GM19372 (cell line): ENCODE data around the gene COQ4.

Source experiments
- ATAC-seq: cut with Tn5 transposase; IDR thresholded peaks from one replicate; pipeline ENCODE4 v1.9.1; 2021; ENCODE audit warnings: mild to moderate bottlenecking, low read depth, moderate library complexity; ENCODE audit not compliant: unreplicated experiment

COQ4 gene

DNA sequence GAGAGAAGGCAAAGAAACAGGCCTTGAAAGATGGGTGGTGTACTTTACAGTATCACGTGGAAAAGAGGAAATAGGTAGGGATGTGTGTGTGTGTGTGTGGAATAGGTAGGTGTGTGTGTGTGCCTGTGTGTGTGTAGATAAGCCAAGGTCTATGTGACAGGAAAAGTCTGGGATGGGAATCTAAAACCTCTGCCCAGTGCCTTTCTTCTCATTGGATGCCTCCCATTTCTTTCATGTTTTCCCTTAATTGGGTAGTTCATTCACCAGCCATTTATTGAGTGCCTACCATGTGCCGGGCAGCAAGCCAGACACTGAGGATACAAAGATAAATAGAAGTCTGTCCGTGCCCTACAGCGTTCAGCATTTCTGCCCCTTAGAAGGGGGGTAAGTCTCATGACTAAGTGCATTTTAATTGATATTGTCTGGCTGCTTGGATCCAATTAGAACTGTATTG lies 49.6 kb downstream of the COQ4 start:
- no peak for ATAC-seq

DNA sequence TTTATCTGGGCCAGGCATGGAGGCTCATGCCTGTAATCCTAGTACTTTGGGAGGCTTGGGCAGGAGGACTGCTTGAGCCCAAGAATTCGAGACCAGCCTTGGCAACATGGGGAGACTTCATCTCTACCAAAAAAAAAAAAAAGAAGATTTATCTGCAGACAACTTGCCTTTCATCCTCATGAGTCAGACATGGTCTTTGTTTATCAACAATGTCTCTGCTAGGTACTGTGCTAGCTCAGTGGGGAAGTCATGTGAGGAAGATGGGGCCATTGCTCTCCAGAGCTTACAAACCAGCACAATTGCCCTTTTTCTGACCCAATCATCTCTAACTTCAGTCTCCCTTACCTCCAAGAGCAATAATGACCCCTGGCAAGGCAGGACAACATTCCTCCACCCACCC lies 50.1 kb downstream of the COQ4 start:
- ATAC-seq, result no peak

DNA sequence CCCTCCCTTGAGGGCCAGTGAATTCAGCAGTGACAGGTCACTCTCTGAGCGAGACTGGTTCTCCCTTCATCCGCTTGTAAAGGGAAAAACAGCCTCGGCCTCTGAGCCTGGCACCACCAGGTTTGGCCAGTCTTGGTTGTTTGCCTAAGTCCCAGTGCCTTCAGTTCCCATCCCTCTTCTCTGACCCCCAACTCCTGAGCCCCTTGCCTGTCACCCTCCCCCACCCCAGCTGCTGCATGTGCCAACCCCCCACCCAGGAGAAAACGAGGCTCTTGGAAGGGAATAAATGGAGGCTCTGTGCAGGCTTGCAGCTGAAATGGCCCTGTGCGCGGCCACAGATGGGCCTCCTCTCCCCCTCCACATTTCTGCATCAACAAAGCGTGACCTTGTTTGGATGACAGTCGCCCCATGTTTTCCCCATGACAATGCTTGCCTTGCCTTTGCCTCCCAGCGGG lies 51.6 kb downstream of the COQ4 start:
- no peak for ATAC-seq

DNA sequence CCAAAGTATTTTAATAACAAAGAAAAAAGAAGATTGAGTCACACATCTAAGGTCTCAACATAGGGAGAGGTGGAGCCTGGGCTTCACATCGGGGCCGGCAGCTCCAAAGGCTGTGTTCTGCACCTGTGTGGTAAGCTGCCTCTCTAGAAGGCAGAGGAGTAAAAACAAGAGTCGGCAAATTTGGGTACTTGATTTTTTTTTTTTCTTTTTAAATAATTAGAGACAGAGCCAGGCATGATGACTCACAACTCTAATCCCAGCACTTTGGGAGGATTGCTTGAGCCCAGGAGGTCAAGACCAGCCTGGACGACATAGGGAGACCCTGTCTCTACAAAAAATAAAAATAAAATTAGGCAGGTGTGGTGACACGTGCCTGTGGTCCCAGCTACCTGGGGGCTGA lies 53.2 kb downstream of the COQ4 start:
- ATAC-seq, result no peak

DNA sequence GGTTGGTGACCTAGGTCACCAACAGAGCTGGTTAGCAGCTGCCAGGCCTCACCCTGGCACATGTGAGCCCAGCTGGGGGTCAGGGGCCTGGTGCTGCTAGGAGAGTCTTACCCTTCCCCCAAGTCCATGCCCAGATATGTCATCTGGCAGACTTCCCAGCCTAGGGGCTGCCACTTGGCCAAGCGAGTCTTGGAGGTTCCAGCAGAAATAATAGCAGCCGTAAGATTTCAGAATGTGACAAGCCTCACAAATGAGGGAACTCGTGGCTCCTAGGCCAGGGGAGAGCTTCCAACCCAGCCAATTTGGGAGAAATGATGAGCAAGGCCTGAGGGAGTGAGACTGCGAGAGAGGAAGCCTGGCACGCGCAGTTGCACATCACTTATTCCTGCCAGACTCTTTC lies 59.6 kb downstream of the COQ4 start:
- no peak for ATAC-seq

DNA sequence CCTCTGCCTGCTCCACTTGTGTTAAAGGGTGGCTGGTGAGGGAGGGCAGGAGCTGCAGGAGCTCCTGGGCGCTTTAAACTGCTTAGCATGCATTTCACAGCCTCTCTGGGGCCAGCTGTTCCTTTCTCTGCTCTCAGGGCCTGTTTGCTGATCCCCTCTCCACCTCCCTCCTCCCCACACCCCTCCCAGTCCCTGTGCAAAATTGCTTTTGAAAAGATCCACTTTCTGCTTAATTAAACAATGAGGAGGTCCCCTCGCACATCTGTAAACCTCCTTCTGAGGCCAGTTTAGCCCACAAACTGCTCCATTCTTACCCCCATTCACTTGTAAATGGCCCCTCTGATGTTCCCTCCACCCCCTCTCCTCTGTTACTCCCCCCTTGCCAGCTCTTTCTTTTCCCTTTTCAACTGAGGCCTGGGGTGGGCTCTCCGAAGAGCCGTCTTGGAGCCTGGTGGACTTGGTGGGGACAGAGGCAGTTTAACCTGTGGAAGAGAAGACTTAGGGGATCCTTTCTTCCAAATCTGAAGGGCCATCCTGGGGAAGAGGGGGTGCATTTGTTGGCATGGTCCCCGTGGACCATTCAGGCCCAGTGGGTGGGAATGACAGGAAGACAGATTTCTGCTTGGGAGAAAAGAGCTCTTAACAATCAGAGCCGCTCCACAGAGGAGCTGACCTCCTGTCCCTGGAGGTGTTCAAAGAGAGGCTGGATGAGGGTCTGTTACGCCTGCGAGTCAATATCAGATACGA lies 60.5 kb downstream of the COQ4 start:
- no peak for ATAC-seq
